HUES48 (cell line): ENCODE data around the gene TP53TG3D.
"Not testable (repeated sequence)": the region's sequence is repeated elsewhere in the genome, so short reads cannot be mapped to it uniquely, and the experiment has no call there.

Experiments used
- H3K27ac ChIP-seq: one replicate; pipeline ENCODE4 v1.7.0; 2013; ENCODE audit warnings: low read depth, low read length, inconsistent platforms
- H3K27me3 ChIP-seq: 2 replicates; pipeline ENCODE4 v1.6.1; 2013; ENCODE audit warnings: mild to moderate bottlenecking, low read length; ENCODE audit not compliant: control insufficient read depth, insufficient read depth
- H3K36me3 ChIP-seq: 2 replicates; pipeline ENCODE4 v1.6.1; 2013; ENCODE audit warnings: low read length; ENCODE audit not compliant: control insufficient read depth, insufficient read depth
- H3K4me1 ChIP-seq: 2 replicates; pipeline ENCODE4 v1.6.1; 2013; ENCODE audit warnings: mild to moderate bottlenecking, low read length; ENCODE audit not compliant: control insufficient read depth, insufficient read depth
- H3K4me3 ChIP-seq: 2 replicates; pipeline ENCODE4 v1.5.1; 2013; ENCODE audit warnings: mild to moderate bottlenecking, low read depth, low read length
- H3K9ac ChIP-seq: 2 replicates; pipeline ENCODE4 v1.6.1; 2013; ENCODE audit warnings: mild to moderate bottlenecking, low read depth, low read length, moderate library complexity
- H3K9me3 ChIP-seq: 2 replicates; pipeline ENCODE4 v1.6.1; 2013; ENCODE audit warnings: low read length; ENCODE audit not compliant: control insufficient read depth, insufficient read depth

Gene TP53TG3D

DNA sequence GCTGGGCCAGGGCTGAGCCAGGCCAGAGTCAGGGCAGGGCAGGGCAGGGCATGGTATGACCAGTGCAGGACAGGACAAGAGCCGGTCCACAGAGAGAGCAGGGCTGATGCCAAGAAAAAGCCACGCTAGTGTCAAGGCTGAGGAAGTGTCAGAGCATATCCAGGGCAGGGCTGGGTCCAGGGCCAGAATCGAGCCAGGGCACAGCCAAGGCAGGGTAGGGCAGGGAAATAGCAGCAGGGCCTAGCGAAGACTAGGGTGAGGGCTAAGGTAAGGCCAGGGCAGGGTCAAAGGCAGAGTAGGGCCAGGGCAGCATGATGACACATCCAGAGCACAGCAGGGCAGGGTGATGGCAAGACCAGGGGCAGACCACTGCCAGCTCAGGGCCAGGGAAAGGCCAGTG, 49.7 kb downstream of the TP53TG3D start:
- not testable (repeated sequence) for H3K4me3 ChIP-seq, H3K9me3 ChIP-seq, H3K36me3 ChIP-seq, H3K27me3 ChIP-seq, H3K27ac ChIP-seq, H3K4me1 ChIP-seq, H3K9ac ChIP-seq
